Jurkat, Clone E6-1 (cell line): Measurements from ENCODE around the gene TNN.

Experiments used
- DNase-seq: peaks from one replicate; pipeline ENCODE4 v3.0.0-alpha.2; 2011; ENCODE audit warnings: low read depth, low spot score
- H3K4me3 ChIP-seq: 2 replicates; pipeline ENCODE4 v1.5.1; 2011; ENCODE audit warnings: mild to moderate bottlenecking, low read length, control low read depth, moderate library complexity

Gene TNN

GRCh38 chr1:175162955-175163354, 95.3 kb downstream of the TNN start:
- no peak for DNase-seq
- H3K4me3 ChIP-seq: no peak overlapping the region

- no peak for DNase-seq
Observed at GRCh38 chr1:175163702-175164101, 96.1 kb downstream of the TNN start.

GRCh38 chr1:175164751-175165150, 97.1 kb downstream of the TNN start:
- H3K4me3 ChIP-seq: no peak overlapping the region
- DNase-seq: no peak

More at GRCh38 chr1:175163702-175164101, 96.1 kb downstream of the TNN start:
- H3K4me3 ChIP-seq: no peak overlapping the region

- DNase-seq: no peak
- H3K4me3 ChIP-seq: no peak overlapping the region
Observed at GRCh38 chr1:175166746-175167145, 99.1 kb downstream of the TNN start.

- H3K4me3 ChIP-seq: no peak overlapping the region
- DNase-seq: no peak
Observed at GRCh38 chr1:175167861-175168260, 100.2 kb downstream of the TNN start.

- no peak overlapping the region for H3K4me3 ChIP-seq
- DNase-seq: no peak
Observed at GRCh38 chr1:175168782-175169181, 101.1 kb downstream of the TNN start.

GRCh38 chr1:175169286-175170018, 101.8 kb downstream of the TNN start:
- no peak for DNase-seq
- no peak overlapping the region for H3K4me3 ChIP-seq

- H3K4me3 ChIP-seq: no peak overlapping the region
- DNase-seq: no peak
Observed at GRCh38 chr1:175171036-175171913, 103.6 kb downstream of the TNN start.

- no peak for DNase-seq
- no peak overlapping the region for H3K4me3 ChIP-seq
Observed at GRCh38 chr1:175172503-175172902, 104.9 kb downstream of the TNN start.

GRCh38 chr1:175173531-175173930, 105.9 kb downstream of the TNN start:
- no peak for DNase-seq
- H3K4me3 ChIP-seq: no peak overlapping the region

GRCh38 chr1:175174309-175175102, 106.9 kb downstream of the TNN start:
- no peak for DNase-seq
- no peak overlapping the region for H3K4me3 ChIP-seq

GRCh38 chr1:175176246-175176645, 108.6 kb downstream of the TNN start:
- DNase-seq: no peak
- no peak overlapping the region for H3K4me3 ChIP-seq

- H3K4me3 ChIP-seq: no peak overlapping the region
- no peak for DNase-seq
Observed at GRCh38 chr1:175178056-175178455, 110.4 kb downstream of the TNN start.

- H3K4me3 ChIP-seq: no peak overlapping the region
- DNase-seq: no peak
Observed at GRCh38 chr1:175178456-175178855, 110.8 kb downstream of the TNN start.

GRCh38 chr1:175179837-175180590, 112.4 kb downstream of the TNN start:
- H3K4me3 ChIP-seq: no peak overlapping the region
- DNase-seq: no peak

GRCh38 chr1:175182201-175182746, 114.6 kb downstream of the TNN start:
- no peak overlapping the region for H3K4me3 ChIP-seq
- peak; percentile 41 for DNase-seq

GRCh38 chr1:175183586-175183985, 116.0 kb downstream of the TNN start:
- no peak for DNase-seq
- H3K4me3 ChIP-seq: no peak overlapping the region

GRCh38 chr1:175185903-175186302, 118.3 kb downstream of the TNN start:
- no peak for DNase-seq
- no peak overlapping the region for H3K4me3 ChIP-seq
